GM12878 (cell line): Measurements from ENCODE around the gene KRTAP10-10. TPM values are rescaled to one million over a fixed set of nuclear protein-coding genes. Genes with fewer than 3 reads are reported as not detected.

Experiments used
- ATAC-seq: fragments of 200-7000 bp; cut with Tn5 transposase; 3 replicates; pipeline ENCODE4 v1.9.1; 2020; ENCODE audit warnings: mild to moderate bottlenecking, moderate library complexity
- BruUV-seq: library from RNA; stranded (reverse); fragments of 400-500 nt; replicated peaks from 2 replicates; lab custom pipeline; 2021; lab: Mats Ljungman, UMichigan
- CTCF ChIA-PET: fragments of 300-600 bp; sonication (Branson Sonifier 250); formaldehyde crosslinking; extraction: SDS; loops from one replicate; lab custom pipeline; 2021; ENCODE audit warnings: inconsistent platforms; lab: Yijun Ruan, JAX
- POLR2A ChIA-PET: fragments of 350-600 bp; formaldehyde crosslinking; extraction: SDS; loops from one replicate; lab custom pipeline; 2021; ENCODE audit warnings: inconsistent platforms; lab: Charles Lee
- RAD21 ChIA-PET: fragments of 300-600 bp; sonication (Branson Sonifier 250); formaldehyde crosslinking; loops from one replicate; lab custom pipeline; 2023; ENCODE audit warnings: antibody characterized with exemption; ENCODE audit not compliant: unreplicated experiment; lab: Charles Lee
- SMC1A ChIA-PET: fragments of 300-600 bp; sonication (Branson Sonifier 250); formaldehyde crosslinking; loops from one replicate; lab custom pipeline; 2023; ENCODE audit not compliant: unreplicated experiment, uncharacterized antibody; lab: Charles Lee
- DNase-seq: peaks from one replicate; pipeline ENCODE4 v3.0.0-alpha.2; 2011; ENCODE audit warnings: low read depth, low spot score
- FAIRE-seq: peaks from 3 replicates; lab custom pipeline; 2011; peaks lifted over from hg19 to GRCh38; lab: Jason Lieb, UNC
- H2AFZ ChIP-seq: 2 replicates; pipeline ENCODE4 v1.6.0; 2011; ENCODE audit warnings: low read depth, low read length, control low read depth; ENCODE audit not compliant: control insufficient read depth
- H3K27ac ChIP-seq: 2 replicates; pipeline ENCODE4 v1.5.1; 2011; ENCODE audit warnings: control low read depth; ENCODE audit not compliant: control insufficient read depth, insufficient read depth
- H3K27me3 ChIP-seq, 2 experiments: replicated peaks in 1 of 2; 2 replicates each; pipeline versions ENCODE4 v1.6.0 to v1.6.1; 2011; ENCODE audit warnings: low read length in 1 of 2; ENCODE audit not compliant: control insufficient read depth in 2 of 2, insufficient read depth in 2 of 2
- H3K36me3 ChIP-seq, 2 experiments: 2 replicates each; pipeline ENCODE4 v1.5.1; 2011; ENCODE audit warnings: low read length in 1 of 2; ENCODE audit not compliant: control insufficient read depth in 2 of 2, insufficient read depth in 2 of 2
- H3K4me1 ChIP-seq: 2 replicates; pipeline ENCODE4 v1.6.1; 2011; ENCODE audit warnings: mild to moderate bottlenecking, low read length, moderate library complexity, mixed read lengths; ENCODE audit not compliant: control insufficient read depth, insufficient read depth
- H3K4me2 ChIP-seq: 2 replicates; pipeline ENCODE4 v1.6.0; 2011; ENCODE audit warnings: control low read depth; ENCODE audit not compliant: control insufficient read depth, insufficient read depth
- H3K4me3 ChIP-seq: fragments of 200-600 bp; sonication (generic); 2 replicates; pipeline ENCODE4 v1.5.1; 2016
- H3K79me2 ChIP-seq: 2 replicates; pipeline ENCODE4 v1.6.0; 2011; ENCODE audit warnings: low read length; ENCODE audit not compliant: control insufficient read depth, insufficient read depth
- H3K9ac ChIP-seq: 2 replicates; pipeline ENCODE4 v1.8.0; 2011; ENCODE audit warnings: low read length, control low read depth, mixed read lengths; ENCODE audit not compliant: control insufficient read depth, insufficient read depth
- H3K9me3 ChIP-seq: replicated peaks from 3 replicates; pipeline ENCODE4 v1.5.1; 2011; ENCODE audit warnings: mild to moderate bottlenecking, low read length; ENCODE audit not compliant: control insufficient read depth, insufficient read depth
- H4K20me1 ChIP-seq: 2 replicates; pipeline ENCODE4 v1.6.0; 2011; ENCODE audit not compliant: control insufficient read depth, insufficient read depth
- ATF2 ChIP-seq: IDR thresholded peaks from 2 replicates; pipeline ENCODE4 v1.6.1; 2012; ENCODE audit warnings: low read length, inconsistent platforms
- EGR1 ChIP-seq, 2 experiments: IDR thresholded peaks; 1 replicate in 1 of 2; 2 replicates in 1 of 2; pipeline ENCODE4 v1.6.1; 2011 to 2012; ENCODE audit warnings: low read depth in 2 of 2, low read length in 2 of 2, borderline replicate concordance in 1 of 2, mild to moderate bottlenecking in 1 of 2, moderate library complexity in 1 of 2
- FOXM1 ChIP-seq: IDR thresholded peaks from 2 replicates; pipeline ENCODE4 v1.6.1; 2012; ENCODE audit warnings: low read depth, mild to moderate bottlenecking, inconsistent platforms, low read length, moderate library complexity
- HDGF ChIP-seq: fragments of 450-650 bp; IDR thresholded peaks from 2 replicates; pipeline ENCODE4 v1.6.1; 2016; ENCODE audit warnings: antibody characterized with exemption
- MYB ChIP-seq: fragments of 150-350 bp; IDR thresholded peaks from 2 replicates; pipeline ENCODE4 v1.6.1; 2014; ENCODE audit warnings: mild to moderate bottlenecking, low read depth, low read length, borderline replicate concordance
- NFIC ChIP-seq: IDR thresholded peaks from 2 replicates; pipeline ENCODE4 v1.6.1; 2012; ENCODE audit warnings: low read depth, mild to moderate bottlenecking, inconsistent platforms, low read length, moderate library complexity
- NFYA ChIP-seq: IDR thresholded peaks from 2 replicates; pipeline ENCODE4 v1.6.1; 2011; ENCODE audit warnings: low read depth, mild to moderate bottlenecking, low read length, improper control_type of control experiment, borderline replicate concordance
- USF1 ChIP-seq: IDR thresholded peaks from 2 replicates; pipeline ENCODE4 v1.6.1; 2011; ENCODE audit warnings: borderline replicate concordance, low read depth, mild to moderate bottlenecking, moderate library complexity, mixed read lengths, low read length; ENCODE audit not compliant: insufficient read depth; ENCODE audit errors: extremely low read length
- YY1 ChIP-seq: IDR thresholded peaks from 2 replicates; pipeline ENCODE4 v1.6.1; 2011; ENCODE audit warnings: low read depth, mild to moderate bottlenecking, low read length
- ZNF207 ChIP-seq: fragments of 450-650 bp; IDR thresholded peaks from 2 replicates; pipeline ENCODE4 v1.6.1; 2014; ENCODE audit warnings: antibody characterized with exemption, mild to moderate bottlenecking, borderline replicate concordance
- ZNF24 ChIP-seq: fragments of 450-650 bp; IDR thresholded peaks from 2 replicates; pipeline ENCODE4 v1.6.1; 2017; ENCODE audit warnings: antibody characterized with exemption, mild to moderate bottlenecking
- WGBS: methylation state at CpG from one replicate; pipeline ENCODE4 v1.1.6; 2016; ENCODE audit warnings: low lambda C conversion rate; ENCODE audit not compliant: insufficient replicate concordance, insufficient coverage; ENCODE audit errors: missing lambda C conversion rate; 5-methylcytosine and 5-hydroxymethylcytosine counted together
- in situ Hi-C: fragments of 300-500 bp; cut with MboI; formaldehyde crosslinking; loops from 9 replicates; pipeline ENCODE4 v1.14.3; 2018; ENCODE audit warnings: mixed read lengths
- intact Hi-C: fragments of 100-400 bp; cut with micrococcal nuclease; formaldehyde crosslinking; loops from one replicate; pipeline ENCODE4 v1.14.2; 2022; ENCODE audit not compliant: unreplicated experiment
- polyA plus RNA-seq, 11 experiments: library from polyadenylated mRNA; depleted of rRNA in 4 of 11; unstranded in 6 of 11; stranded (reverse) in 5 of 11; fragments of >200 nt; fragmentation: Nextera tagmentation in 4 of 11; fragmentation: Illumina TruSeq in 1 of 11; extraction: Ambion mirVana in 4 of 11; extraction: Trizol in 1 of 11; gene quantifications; 1 replicate in 1 of 11; 2 replicates in 10 of 11; pipeline versions ENCODE4 v1.2.1 to v1.2.3, GENCODE V29; 2011 to 2016; ENCODE audit warnings: inconsistent platforms in 2 of 11, missing spikeins in 2 of 11, low read depth in 1 of 11
- total RNA-seq, 4 experiments: library from RNA; depleted of rRNA in 3 of 4; stranded (reverse); fragments of >200 nt in 3 of 4; fragmentation: Illumina TruSeq in 1 of 4; extraction: Trizol in 1 of 4; gene quantifications; 2 replicates each; pipeline versions ENCODE4 v1.2.1 to v1.2.3, GENCODE V29; 2013 to 2021
- TF ChIP-seq, protein P1 (sequence below): fragments of 450-650 bp; IDR thresholded peaks from 2 replicates; pipeline ENCODE4 v1.6.1; 2016; ENCODE audit warnings: mild to moderate bottlenecking

The KRTAP10-10 gene
- total and polyA plus RNA-seq, 10 of the 15 experiments (the other 5 are each of a cell fraction or from before 2014, with no cell fraction given): not detected

- Histone ChIP-seq H3K9ac (no peak overlapping the region), H3K79me2 (no peaks in the 10 kb centered on the region), H3K27ac (no peak overlapping the region), H3K9me3 (no peaks in the 10 kb centered on the region), H3K4me3 (no peak overlapping the region), H3K36me3 (no peaks in the 10 kb centered on the region), H3K4me1 (no peaks in the 10 kb centered on the region; the same call in 1 of the 2 replicates), H3K4me2 (no peak overlapping the region), H4K20me1 (no peaks in the 10 kb centered on the region), H3K27me3 (peaks cover 0 to 1% of the 10 kb centered on the region in 2 experiments; a peak in 2 of 4 replicates), H2AFZ (no peak overlapping the region)
- TF ChIP-seq YY1 (no peak), EGR1 (IDR thresholded peaks at IDR 0.05; ENCODE audit: borderline replicate concordance in 1 of 2, low read depth in 2 of 2, low read length in 2 of 2) (no peak), ZNF24 (no peak), NFIC (no peak), MYB (no peak), NFYA (no peak), ATF2 (no peak), HDGF (no peak), USF1 (no peak), FOXM1 (no peak), ZNF207 (no peak)
- TF ChIP-seq, protein P1, sequence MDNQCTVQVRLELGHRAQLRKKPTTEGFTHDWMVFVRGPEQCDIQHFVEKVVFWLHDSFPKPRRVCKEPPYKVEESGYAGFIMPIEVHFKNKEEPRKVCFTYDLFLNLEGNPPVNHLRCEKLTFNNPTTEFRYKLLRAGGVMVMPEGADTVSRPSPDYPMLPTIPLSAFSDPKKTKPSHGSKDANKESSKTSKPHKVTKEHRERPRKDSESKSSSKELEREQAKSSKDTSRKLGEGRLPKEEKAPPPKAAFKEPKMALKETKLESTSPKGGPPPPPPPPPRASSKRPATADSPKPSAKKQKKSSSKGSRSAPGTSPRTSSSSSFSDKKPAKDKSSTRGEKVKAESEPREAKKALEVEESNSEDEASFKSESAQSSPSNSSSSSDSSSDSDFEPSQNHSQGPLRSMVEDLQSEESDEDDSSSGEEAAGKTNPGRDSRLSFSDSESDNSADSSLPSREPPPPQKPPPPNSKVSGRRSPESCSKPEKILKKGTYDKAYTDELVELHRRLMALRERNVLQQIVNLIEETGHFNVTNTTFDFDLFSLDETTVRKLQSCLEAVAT: no peak
- SMC1A ChIA-PET: interaction anchor here (1.6 kb wide), 1 partner anchor 109 kb away, joined by 4 read pairs; no protein-coding TSS in a partner anchor
- in situ Hi-C loops (no loop called here), intact Hi-C loops (no loop called here)
- CTCF ChIA-PET: interaction anchor here (0.6 to 1.0 kb wide), 3 partner anchors 106 to 453 kb away, joined by 3 read pairs; no protein-coding TSS in a partner anchor
- BruUV-seq: no TSS peak
- DNase-seq (no peak), ATAC-seq (no peak), FAIRE-seq (no peak)
- 19% methylated on average over 7 of the region's 7 CpGs for WGBS
- POLR2A ChIA-PET: no interaction called here
- RAD21 ChIA-PET: no interaction called here
These were observed 46.9 kb downstream of the KRTAP10-10 start for GRCh38 chr21:44684077-44684476.
